ENCODE results near the gene BOLA2B.

Gene BOLA2B

DNA sequence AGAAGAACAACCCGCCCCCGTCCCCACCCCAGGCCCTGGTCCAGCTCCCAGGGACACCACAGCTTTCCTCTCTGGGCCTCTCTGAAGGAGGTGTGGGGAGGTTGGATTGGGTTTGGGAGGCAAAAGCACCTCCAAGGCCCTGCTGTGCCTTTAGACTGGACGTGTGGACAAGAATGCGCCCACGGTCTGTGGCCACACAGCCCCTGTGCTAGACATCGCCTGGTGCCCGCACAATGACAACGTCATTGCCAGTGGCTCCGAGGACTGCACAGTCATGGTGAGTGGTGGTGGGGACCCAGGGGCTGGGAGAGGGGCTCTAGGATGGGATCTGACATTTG, 7.1 kb downstream of the BOLA2B start:
- TF ChIP-seq ZNF561 (tag by site-specific recombination; IDR thresholded peaks at IDR 0.05; ENCODE audit: borderline replicate concordance) (no peak), ZNF701 (tag by site-specific recombination; IDR thresholded peaks at IDR 0.05) (no peak), ZNF785 (tag by site-specific recombination; IDR thresholded peaks at IDR 0.05) (no peak)
- Histone ChIP-seq H3K27ac (ENCODE audit: extremely low read depth, low read depth, low read length) (no peak overlapping the region), H3K4me3 (ENCODE audit: low read depth, low read length) (no peak overlapping the region), H3K9me3 (ENCODE audit: control insufficient read depth, insufficient read depth, low read depth, low read length) (no peaks in the 10 kb centered on the region), H3K36me3 (ENCODE audit: control insufficient read depth in 2 of 2, insufficient read depth in 1 of 2, low read length in 2 of 2) (peaks cover 0 to 15% of the 10 kb centered on the region in 2 experiments; a peak in 1 of 3 replicates), H3K4me1 (ENCODE audit: control insufficient read depth, insufficient read depth, low read length) (peaks cover 3% of the 10 kb centered on the region; the same call in 1 of the 2 replicates)
- POLR2A ChIA-PET = interaction anchor here (0.6 to 0.9 kb wide), 3 partner anchors 27 to 244 kb away, joined by 4 to 7 read pairs (median 5); partner anchors contain the start of gene DCTPP1
- CTCF ChIA-PET = interaction anchor here (0.6 kb wide), 1 partner anchor 44 kb away, joined by 3 read pairs; no protein-coding TSS in a partner anchor

DNA sequence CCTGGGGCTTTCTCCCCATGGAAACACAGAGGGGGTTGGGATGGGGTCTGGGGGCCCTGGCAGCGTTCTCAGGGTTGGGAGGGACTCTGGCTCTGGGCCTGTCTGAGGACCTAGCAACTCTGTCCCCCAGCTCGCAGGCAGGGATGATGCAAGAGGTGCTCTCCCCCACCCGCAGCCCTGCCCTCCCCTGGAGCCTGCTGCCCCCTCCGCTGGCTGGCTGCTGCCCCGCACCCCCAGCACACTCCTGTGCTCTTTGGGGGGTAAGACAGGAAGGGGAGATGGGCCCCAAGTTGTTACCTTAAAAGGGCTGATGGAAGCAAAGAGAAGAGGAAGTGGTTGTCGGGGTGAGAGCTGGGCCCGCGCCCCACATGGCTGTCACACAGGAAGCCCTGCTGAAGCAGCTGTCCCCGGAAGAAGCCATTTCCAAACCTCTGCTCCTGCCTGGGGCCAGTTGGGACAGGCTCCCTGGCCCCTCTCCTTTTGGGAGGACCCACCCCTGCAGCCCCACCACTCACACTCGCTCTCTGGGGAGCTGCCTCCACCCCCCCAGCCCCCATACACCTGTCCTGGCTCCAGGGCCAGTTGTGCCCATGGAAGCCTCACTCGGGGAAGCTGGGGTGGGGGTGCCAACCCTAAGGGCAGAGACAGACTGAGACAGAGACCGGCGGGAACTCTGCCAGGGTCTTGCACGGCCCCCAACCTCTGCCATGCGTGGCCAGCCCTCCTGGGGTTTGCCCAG, 7.6 kb downstream of the BOLA2B start:
- POLR2A ChIA-PET = interaction anchor here (0.6 to 1.0 kb wide), 4 partner anchors 27 to 244 kb away, joined by 3 to 7 read pairs (median 4); partner anchors contain the start of genes DCTPP1 and ZNF771
- CTCF ChIA-PET = no interaction called here
- no peak for TF ChIP-seq ZNF558 (tag by site-specific recombination; IDR thresholded peaks at IDR 0.05)
- no peak for TF ChIP-seq ZBTB1 (tag by site-specific recombination; IDR thresholded peaks at IDR 0.05)
- TF ChIP-seq, protein P1, sequence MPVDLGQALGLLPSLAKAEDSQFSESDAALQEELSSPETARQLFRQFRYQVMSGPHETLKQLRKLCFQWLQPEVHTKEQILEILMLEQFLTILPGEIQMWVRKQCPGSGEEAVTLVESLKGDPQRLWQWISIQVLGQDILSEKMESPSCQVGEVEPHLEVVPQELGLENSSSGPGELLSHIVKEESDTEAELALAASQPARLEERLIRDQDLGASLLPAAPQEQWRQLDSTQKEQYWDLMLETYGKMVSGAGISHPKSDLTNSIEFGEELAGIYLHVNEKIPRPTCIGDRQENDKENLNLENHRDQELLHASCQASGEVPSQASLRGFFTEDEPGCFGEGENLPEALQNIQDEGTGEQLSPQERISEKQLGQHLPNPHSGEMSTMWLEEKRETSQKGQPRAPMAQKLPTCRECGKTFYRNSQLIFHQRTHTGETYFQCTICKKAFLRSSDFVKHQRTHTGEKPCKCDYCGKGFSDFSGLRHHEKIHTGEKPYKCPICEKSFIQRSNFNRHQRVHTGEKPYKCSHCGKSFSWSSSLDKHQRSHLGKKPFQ (tag by site-specific recombination; IDR thresholded peaks at IDR 0.05) = no peak
- TF ChIP-seq REPIN1 (tag by site-specific recombination; IDR thresholded peaks at IDR 0.05; ENCODE audit: low read depth) = no peak
- TF ChIP-seq ZNF239 (tag by site-specific recombination; IDR thresholded peaks at IDR 0.05) = no peak
- no peak for TF ChIP-seq SETDB1 (IDR thresholded peaks at IDR 0.05; ENCODE audit: insufficient read length, low read length)
- TF ChIP-seq ZNF707 (tag by site-specific recombination; IDR thresholded peaks at IDR 0.05) = no peak
- TF ChIP-seq SCRT1 (tag by site-specific recombination; IDR thresholded peaks at IDR 0.05; ENCODE audit: borderline replicate concordance) = no peak
- no peak for TF ChIP-seq ZNF600 (tag by site-specific recombination; IDR thresholded peaks at IDR 0.05)
- TF ChIP-seq ZNF16 (tag by site-specific recombination; IDR thresholded peaks at IDR 0.05; ENCODE audit: low read depth) = no peak
- TF ChIP-seq GLIS1 (tag by site-specific recombination; IDR thresholded peaks at IDR 0.05) = peak; percentile 84
- TF ChIP-seq, protein P2, sequence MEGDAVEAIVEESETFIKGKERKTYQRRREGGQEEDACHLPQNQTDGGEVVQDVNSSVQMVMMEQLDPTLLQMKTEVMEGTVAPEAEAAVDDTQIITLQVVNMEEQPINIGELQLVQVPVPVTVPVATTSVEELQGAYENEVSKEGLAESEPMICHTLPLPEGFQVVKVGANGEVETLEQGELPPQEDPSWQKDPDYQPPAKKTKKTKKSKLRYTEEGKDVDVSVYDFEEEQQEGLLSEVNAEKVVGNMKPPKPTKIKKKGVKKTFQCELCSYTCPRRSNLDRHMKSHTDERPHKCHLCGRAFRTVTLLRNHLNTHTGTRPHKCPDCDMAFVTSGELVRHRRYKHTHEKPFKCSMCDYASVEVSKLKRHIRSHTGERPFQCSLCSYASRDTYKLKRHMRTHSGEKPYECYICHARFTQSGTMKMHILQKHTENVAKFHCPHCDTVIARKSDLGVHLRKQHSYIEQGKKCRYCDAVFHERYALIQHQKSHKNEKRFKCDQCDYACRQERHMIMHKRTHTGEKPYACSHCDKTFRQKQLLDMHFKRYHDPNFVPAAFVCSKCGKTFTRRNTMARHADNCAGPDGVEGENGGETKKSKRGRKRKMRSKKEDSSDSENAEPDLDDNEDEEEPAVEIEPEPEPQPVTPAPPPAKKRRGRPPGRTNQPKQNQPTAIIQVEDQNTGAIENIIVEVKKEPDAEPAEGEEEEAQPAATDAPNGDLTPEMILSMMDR (tag by site-specific recombination; IDR thresholded peaks at IDR 0.05) = no peak
- TF ChIP-seq ZNF146 (tag by site-specific recombination; IDR thresholded peaks at IDR 0.05) = no peak
- no peak for TF ChIP-seq ZNF585B (tag by site-specific recombination; IDR thresholded peaks at IDR 0.05)
- no peak for TF ChIP-seq ZNF560 (tag by site-specific recombination; IDR thresholded peaks at IDR 0.05; ENCODE audit: borderline replicate concordance)
- TF ChIP-seq EGR2 (tag by site-specific recombination; IDR thresholded peaks at IDR 0.05; ENCODE audit: low read depth) = no peak
- no peak for TF ChIP-seq RBAK (tag by site-specific recombination; IDR thresholded peaks at IDR 0.05)
- TF ChIP-seq, protein P3, sequence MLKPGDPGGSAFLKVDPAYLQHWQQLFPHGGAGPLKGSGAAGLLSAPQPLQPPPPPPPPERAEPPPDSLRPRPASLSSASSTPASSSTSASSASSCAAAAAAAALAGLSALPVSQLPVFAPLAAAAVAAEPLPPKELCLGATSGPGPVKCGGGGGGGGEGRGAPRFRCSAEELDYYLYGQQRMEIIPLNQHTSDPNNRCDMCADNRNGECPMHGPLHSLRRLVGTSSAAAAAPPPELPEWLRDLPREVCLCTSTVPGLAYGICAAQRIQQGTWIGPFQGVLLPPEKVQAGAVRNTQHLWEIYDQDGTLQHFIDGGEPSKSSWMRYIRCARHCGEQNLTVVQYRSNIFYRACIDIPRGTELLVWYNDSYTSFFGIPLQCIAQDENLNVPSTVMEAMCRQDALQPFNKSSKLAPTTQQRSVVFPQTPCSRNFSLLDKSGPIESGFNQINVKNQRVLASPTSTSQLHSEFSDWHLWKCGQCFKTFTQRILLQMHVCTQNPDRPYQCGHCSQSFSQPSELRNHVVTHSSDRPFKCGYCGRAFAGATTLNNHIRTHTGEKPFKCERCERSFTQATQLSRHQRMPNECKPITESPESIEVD (tag by site-specific recombination; IDR thresholded peaks at IDR 0.05) = no peak
- TF ChIP-seq ZNF776 (tag by site-specific recombination; IDR thresholded peaks at IDR 0.05; ENCODE audit: borderline replicate concordance) = no peak
- no peak for TF ChIP-seq ZNF114 (tag by site-specific recombination; IDR thresholded peaks at IDR 0.05)
- TF ChIP-seq, protein P4, sequence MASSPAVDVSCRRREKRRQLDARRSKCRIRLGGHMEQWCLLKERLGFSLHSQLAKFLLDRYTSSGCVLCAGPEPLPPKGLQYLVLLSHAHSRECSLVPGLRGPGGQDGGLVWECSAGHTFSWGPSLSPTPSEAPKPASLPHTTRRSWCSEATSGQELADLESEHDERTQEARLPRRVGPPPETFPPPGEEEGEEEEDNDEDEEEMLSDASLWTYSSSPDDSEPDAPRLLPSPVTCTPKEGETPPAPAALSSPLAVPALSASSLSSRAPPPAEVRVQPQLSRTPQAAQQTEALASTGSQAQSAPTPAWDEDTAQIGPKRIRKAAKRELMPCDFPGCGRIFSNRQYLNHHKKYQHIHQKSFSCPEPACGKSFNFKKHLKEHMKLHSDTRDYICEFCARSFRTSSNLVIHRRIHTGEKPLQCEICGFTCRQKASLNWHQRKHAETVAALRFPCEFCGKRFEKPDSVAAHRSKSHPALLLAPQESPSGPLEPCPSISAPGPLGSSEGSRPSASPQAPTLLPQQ (tag by site-specific recombination; IDR thresholded peaks at IDR 0.05) = peak; percentile 92
- TF ChIP-seq, protein P5, sequence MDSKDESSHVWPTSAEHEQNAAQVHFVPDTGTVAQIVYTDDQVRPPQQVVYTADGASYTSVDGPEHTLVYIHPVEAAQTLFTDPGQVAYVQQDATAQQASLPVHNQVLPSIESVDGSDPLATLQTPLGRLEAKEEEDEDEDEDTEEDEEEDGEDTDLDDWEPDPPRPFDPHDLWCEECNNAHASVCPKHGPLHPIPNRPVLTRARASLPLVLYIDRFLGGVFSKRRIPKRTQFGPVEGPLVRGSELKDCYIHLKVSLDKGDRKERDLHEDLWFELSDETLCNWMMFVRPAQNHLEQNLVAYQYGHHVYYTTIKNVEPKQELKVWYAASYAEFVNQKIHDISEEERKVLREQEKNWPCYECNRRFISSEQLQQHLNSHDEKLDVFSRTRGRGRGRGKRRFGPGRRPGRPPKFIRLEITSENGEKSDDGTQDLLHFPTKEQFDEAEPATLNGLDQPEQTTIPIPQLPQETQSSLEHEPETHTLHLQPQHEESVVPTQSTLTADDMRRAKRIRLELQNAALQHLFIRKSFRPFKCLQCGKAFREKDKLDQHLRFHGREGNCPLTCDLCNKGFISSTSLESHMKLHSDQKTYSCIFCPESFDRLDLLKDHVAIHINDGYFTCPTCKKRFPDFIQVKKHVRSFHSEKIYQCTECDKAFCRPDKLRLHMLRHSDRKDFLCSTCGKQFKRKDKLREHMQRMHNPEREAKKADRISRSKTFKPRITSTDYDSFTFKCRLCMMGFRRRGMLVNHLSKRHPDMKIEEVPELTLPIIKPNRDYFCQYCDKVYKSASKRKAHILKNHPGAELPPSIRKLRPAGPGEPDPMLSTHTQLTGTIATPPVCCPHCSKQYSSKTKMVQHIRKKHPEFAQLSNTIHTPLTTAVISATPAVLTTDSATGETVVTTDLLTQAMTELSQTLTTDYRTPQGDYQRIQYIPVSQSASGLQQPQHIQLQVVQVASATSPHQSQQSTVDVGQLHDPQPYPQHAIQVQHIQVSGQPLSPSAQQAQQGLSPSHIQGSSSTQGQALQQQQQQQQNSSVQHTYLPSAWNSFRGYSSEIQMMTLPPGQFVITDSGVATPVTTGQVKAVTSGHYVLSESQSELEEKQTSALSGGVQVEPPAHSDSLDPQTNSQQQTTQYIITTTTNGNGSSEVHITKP (tag by site-specific recombination; IDR thresholded peaks at IDR 0.05) = peak; percentile 38

More for the DNA sequence above, 7.6 kb downstream of the BOLA2B start:
- Histone ChIP-seq H3K4me3 (ENCODE audit: low read depth, low read length) (no peak overlapping the region), H3K4me1 (ENCODE audit: control insufficient read depth, insufficient read depth, low read length) (peaks cover 3% of the 10 kb centered on the region; the same call in 1 of the 2 replicates), H3K27ac (ENCODE audit: extremely low read depth, low read depth, low read length) (no peak overlapping the region), H3K9me3 (ENCODE audit: control insufficient read depth, insufficient read depth, low read depth, low read length) (no peaks in the 10 kb centered on the region), H3K36me3 (ENCODE audit: control insufficient read depth in 2 of 2, insufficient read depth in 1 of 2, low read length in 2 of 2) (peaks cover 0 to 15% of the 10 kb centered on the region in 2 experiments; a peak in 1 of 3 replicates)
